Trophoblast cell (in vitro differentiated cells and primary cell): Measurements from ENCODE around the gene CD6.

Experiments
- DNase-seq, 2 donors: peaks; one replicate each; pipeline ENCODE4 v3.0.0-alpha.2; 2016
- H2AFZ ChIP-seq: 2 replicates; pipeline ENCODE4 v1.6.1; 2013; ENCODE audit warnings: low read length, moderate library complexity, mild to moderate bottlenecking; ENCODE audit not compliant: insufficient read depth, poor library complexity
- H2AK5ac ChIP-seq: 2 replicates; pipeline ENCODE4 v1.6.1; 2013; ENCODE audit warnings: mild to moderate bottlenecking, low read length
- H2BK120ac ChIP-seq: 2 replicates; pipeline ENCODE4 v1.6.1; 2013; ENCODE audit warnings: low read length, mild to moderate bottlenecking, moderate library complexity; ENCODE audit not compliant: insufficient read depth, poor library complexity
- H2BK12ac ChIP-seq: 2 replicates; pipeline ENCODE4 v1.6.1; 2013; ENCODE audit warnings: mild to moderate bottlenecking, low read length, moderate library complexity
- H2BK5ac ChIP-seq: 2 replicates; pipeline ENCODE4 v1.6.1; 2013; ENCODE audit warnings: low read length, low read depth, moderate library complexity, mild to moderate bottlenecking; ENCODE audit not compliant: poor library complexity
- H3K14ac ChIP-seq: 2 replicates; pipeline ENCODE4 v1.6.1; 2013; ENCODE audit warnings: mild to moderate bottlenecking, low read length
- H3K18ac ChIP-seq: 2 replicates; pipeline ENCODE4 v1.6.1; 2013; ENCODE audit warnings: mild to moderate bottlenecking, low read length
- H3K23ac ChIP-seq: 2 replicates; pipeline ENCODE4 v1.6.1; 2013; ENCODE audit warnings: low read length
- H3K27ac ChIP-seq: 2 replicates; pipeline ENCODE4 v1.5.1; 2013; ENCODE audit warnings: low read depth, mild to moderate bottlenecking, inconsistent platforms, low read length, moderate library complexity
- H3K27me3 ChIP-seq: 2 replicates; pipeline ENCODE4 v1.6.1; 2013; ENCODE audit warnings: inconsistent platforms, mild to moderate bottlenecking, low read length, moderate library complexity; ENCODE audit not compliant: insufficient read depth
- H3K36me3 ChIP-seq, 2 experiments: 1 replicate in 1 of 2; 2 replicates in 1 of 2; pipeline ENCODE4 v1.6.1; 2013; ENCODE audit warnings: low read length in 2 of 2, mild to moderate bottlenecking in 2 of 2, moderate library complexity in 1 of 2; ENCODE audit not compliant: insufficient read depth in 2 of 2, control insufficient read depth in 1 of 2
- H3K4ac ChIP-seq: 2 replicates; pipeline ENCODE4 v1.6.1; 2013; ENCODE audit warnings: low read depth, mild to moderate bottlenecking, low read length, moderate library complexity
- H3K4me1 ChIP-seq, 2 experiments: 1 replicate in 1 of 2; 2 replicates in 1 of 2; pipeline ENCODE4 v1.6.1; 2013; ENCODE audit warnings: low read length in 2 of 2, mild to moderate bottlenecking in 2 of 2, moderate library complexity in 1 of 2; ENCODE audit not compliant: insufficient read depth in 2 of 2, control insufficient read depth in 1 of 2
- H3K4me2 ChIP-seq: 2 replicates; pipeline ENCODE4 v1.6.1; 2013; ENCODE audit warnings: inconsistent platforms, mild to moderate bottlenecking, low read length, moderate library complexity
- H3K4me3 ChIP-seq: 2 replicates; pipeline ENCODE4 v1.5.1; 2013; ENCODE audit warnings: mild to moderate bottlenecking, low read depth, low read length, inconsistent platforms
- H3K79me1 ChIP-seq: one replicate; pipeline ENCODE4 v1.6.1; 2013; ENCODE audit warnings: low read length
- H3K79me2 ChIP-seq: 2 replicates; pipeline ENCODE4 v1.6.1; 2013; ENCODE audit warnings: low read length, mild to moderate bottlenecking; ENCODE audit not compliant: control insufficient read depth, insufficient read depth, poor library complexity
- H3K9ac ChIP-seq: 2 replicates; pipeline ENCODE4 v1.6.1; 2013; ENCODE audit warnings: mild to moderate bottlenecking, low read length
- H3K9me3 ChIP-seq: 2 replicates; pipeline ENCODE4 v1.6.1; 2013; ENCODE audit warnings: low read depth, mild to moderate bottlenecking, control low read depth, inconsistent platforms, low read length; ENCODE audit not compliant: insufficient read depth
- H4K12ac ChIP-seq: 2 replicates; pipeline ENCODE4 v1.6.1; 2013; ENCODE audit warnings: low read depth, mild to moderate bottlenecking, low read length, moderate library complexity
- H4K8ac ChIP-seq: 2 replicates; pipeline ENCODE4 v1.6.1; 2013; ENCODE audit warnings: low read depth, mild to moderate bottlenecking, low read length, moderate library complexity
- H4K91ac ChIP-seq: one replicate; pipeline ENCODE4 v1.6.1; 2013; ENCODE audit warnings: low read depth, mild to moderate bottlenecking, low read length, moderate library complexity
- WGBS: extraction: QIAGEN DNeasy Blood & Tissue Kit; methylation state at CpG from one replicate; pipeline ENCODE4 v1.1.7; 2013; ENCODE audit warnings: missing lambda C conversion rate; ENCODE audit not compliant: insufficient read length, insufficient coverage; ENCODE audit errors: extremely low coverage; 5-methylcytosine and 5-hydroxymethylcytosine counted together

Gene CD6

DNA sequence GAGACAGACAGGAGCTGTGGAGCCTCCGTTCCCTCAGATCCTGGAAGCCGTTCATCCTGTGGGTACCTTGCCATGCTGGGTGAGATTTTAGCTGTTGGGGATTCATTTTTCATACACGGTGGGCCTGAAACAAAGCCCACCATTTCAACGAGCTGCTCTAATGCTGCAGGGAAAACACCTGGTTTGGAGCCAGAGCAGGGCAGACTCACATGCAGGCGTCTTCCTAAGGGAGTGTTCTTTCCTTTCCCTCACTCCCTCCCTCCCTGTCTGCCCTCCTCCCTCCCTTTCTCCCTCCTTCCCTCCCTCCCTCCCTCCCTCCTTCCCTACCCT is 52.5 kb downstream of the CD6 start:
- Histone ChIP-seq H3K18ac (no peak overlapping the region), H4K8ac (no peak overlapping the region), H3K27ac (no peak overlapping the region), H3K79me1 (no peaks in the 10 kb centered on the region), H4K91ac (no peak overlapping the region), H2BK120ac (no peak overlapping the region), H4K12ac (no peak overlapping the region), H3K14ac (no peak overlapping the region), H2BK5ac (no peak overlapping the region), H3K36me3 (no peaks in the 10 kb centered on the region), H3K23ac (no peak overlapping the region), H3K4ac (no peak overlapping the region), H3K79me2 (no peaks in the 10 kb centered on the region), H3K4me2 (no peak overlapping the region), H2AK5ac (no peak overlapping the region), H3K9me3 (peaks cover 5% of the 10 kb centered on the region), H3K9ac (no peak overlapping the region), H3K4me3 (no peak overlapping the region), H2BK12ac (no peak overlapping the region), H3K4me1 (peaks cover 0 to 6% of the 10 kb centered on the region in 2 experiments), H2AFZ (no peak overlapping the region), H3K27me3 (no peaks in the 10 kb centered on the region)
- WGBS: no CpG with 5 or more reads among the region's 5 CpGs
- no peak for DNase-seq

DNA sequence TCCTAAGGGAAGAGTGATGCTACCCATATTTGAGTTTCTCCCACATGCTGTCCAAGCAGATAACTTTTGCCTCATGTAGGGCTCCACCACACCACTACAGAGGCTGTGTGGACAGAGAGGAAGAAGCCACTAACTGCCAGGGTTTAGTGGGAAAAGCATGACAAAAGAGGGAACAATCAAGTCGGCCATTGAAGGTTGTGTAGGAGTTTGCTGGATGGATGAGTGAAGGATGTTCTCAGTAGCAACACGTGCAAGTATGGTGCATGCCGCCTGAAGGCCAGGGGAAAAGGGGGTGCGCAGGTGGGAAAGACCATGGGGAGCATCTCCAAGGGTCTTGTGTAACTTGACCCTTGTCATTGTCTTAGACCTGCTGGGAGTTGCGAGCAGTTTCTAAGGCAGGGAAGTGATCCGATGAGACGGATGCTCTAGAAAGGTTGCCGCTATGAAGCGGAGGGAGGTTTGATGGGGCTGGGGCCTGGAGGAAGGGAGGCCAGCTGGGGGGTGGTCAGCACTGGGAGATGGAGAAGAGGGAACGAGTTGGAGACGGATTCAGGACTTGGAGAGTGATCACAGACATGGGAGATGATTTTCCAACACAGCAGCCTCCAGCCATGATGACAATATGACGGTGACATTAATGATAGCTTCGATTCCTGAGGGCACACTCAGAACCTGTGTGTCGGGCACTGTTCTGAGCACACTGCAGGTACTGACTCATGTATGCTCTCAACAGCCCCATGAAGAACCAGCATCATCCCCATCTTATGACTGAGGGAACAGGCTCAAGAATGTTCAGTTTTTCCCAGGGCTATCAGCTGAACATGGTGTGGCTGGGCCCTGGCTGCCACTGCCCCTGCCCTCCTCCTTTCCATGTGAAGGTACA is 53.7 kb downstream of the CD6 start:
- no peaks in the 10 kb centered on the region for H3K36me3 ChIP-seq
- H3K4me2 ChIP-seq: no peak overlapping the region
- H3K9me3 ChIP-seq: peaks cover 5% of the 10 kb centered on the region
- H4K12ac ChIP-seq: no peak overlapping the region
- no peak overlapping the region for H2AK5ac ChIP-seq
- H3K23ac ChIP-seq: no peak overlapping the region
- no peak overlapping the region for H2BK120ac ChIP-seq
- H4K91ac ChIP-seq: no peak overlapping the region
- H3K14ac ChIP-seq: no peak overlapping the region
- H3K27ac ChIP-seq: no peak overlapping the region
- H3K9ac ChIP-seq: no peak overlapping the region
- no peak overlapping the region for H2BK5ac ChIP-seq
- H4K8ac ChIP-seq: no peak overlapping the region
- H3K79me2 ChIP-seq: no peaks in the 10 kb centered on the region
- H3K79me1 ChIP-seq: no peaks in the 10 kb centered on the region
- WGBS: no CpG with 5 or more reads among the region's 14 CpGs
- no peak overlapping the region for H2AFZ ChIP-seq
- no peak overlapping the region for H2BK12ac ChIP-seq
- H3K27me3 ChIP-seq: no peaks in the 10 kb centered on the region
- no peak overlapping the region for H3K4ac ChIP-seq
- peak in 1 of 2 donors; percentile 21 for DNase-seq
- peaks cover 0 to 6% of the 10 kb centered on the region in 2 experiments for H3K4me1 ChIP-seq
- H3K18ac ChIP-seq: no peak overlapping the region
- H3K4me3 ChIP-seq: no peak overlapping the region

DNA sequence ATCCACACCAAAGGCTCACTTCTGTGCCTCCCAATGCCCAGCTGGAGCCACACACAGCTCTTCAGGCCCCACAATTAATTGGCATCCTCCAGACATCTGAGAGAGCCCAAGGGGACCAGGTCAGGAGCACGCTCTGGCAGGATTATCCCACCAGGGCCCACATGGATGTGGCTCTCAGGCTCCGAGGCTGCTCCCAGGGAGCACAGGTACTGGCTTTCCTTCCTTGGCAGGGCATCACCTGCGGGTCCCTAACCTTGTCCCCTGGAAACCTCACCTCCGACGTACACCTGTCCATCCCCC is 54.3 kb downstream of the CD6 start:
- no peaks in the 10 kb centered on the region for H3K27me3 ChIP-seq
- H3K27ac ChIP-seq: no peak overlapping the region
- peaks cover 2% of the 10 kb centered on the region for H3K9me3 ChIP-seq
- no peak overlapping the region for H3K14ac ChIP-seq
- H2AFZ ChIP-seq: no peak overlapping the region
- H3K4me1 ChIP-seq: peaks cover 0 to 6% of the 10 kb centered on the region in 2 experiments
- H3K4ac ChIP-seq: no peak overlapping the region
- H3K36me3 ChIP-seq: no peaks in the 10 kb centered on the region
- no peak overlapping the region for H2BK12ac ChIP-seq
- H3K79me1 ChIP-seq: no peaks in the 10 kb centered on the region
- H3K18ac ChIP-seq: no peak overlapping the region
- no peak overlapping the region for H3K4me3 ChIP-seq
- H3K79me2 ChIP-seq: no peaks in the 10 kb centered on the region
- H4K12ac ChIP-seq: no peak overlapping the region
- no CpG with 5 or more reads among the region's 5 CpGs for WGBS
- no peak overlapping the region for H4K91ac ChIP-seq
- DNase-seq: no peak
- H3K4me2 ChIP-seq: no peak overlapping the region
- H4K8ac ChIP-seq: no peak overlapping the region
- no peak overlapping the region for H2BK120ac ChIP-seq
- no peak overlapping the region for H3K9ac ChIP-seq
- no peak overlapping the region for H3K23ac ChIP-seq
- no peak overlapping the region for H2BK5ac ChIP-seq
- no peak overlapping the region for H2AK5ac ChIP-seq

DNA sequence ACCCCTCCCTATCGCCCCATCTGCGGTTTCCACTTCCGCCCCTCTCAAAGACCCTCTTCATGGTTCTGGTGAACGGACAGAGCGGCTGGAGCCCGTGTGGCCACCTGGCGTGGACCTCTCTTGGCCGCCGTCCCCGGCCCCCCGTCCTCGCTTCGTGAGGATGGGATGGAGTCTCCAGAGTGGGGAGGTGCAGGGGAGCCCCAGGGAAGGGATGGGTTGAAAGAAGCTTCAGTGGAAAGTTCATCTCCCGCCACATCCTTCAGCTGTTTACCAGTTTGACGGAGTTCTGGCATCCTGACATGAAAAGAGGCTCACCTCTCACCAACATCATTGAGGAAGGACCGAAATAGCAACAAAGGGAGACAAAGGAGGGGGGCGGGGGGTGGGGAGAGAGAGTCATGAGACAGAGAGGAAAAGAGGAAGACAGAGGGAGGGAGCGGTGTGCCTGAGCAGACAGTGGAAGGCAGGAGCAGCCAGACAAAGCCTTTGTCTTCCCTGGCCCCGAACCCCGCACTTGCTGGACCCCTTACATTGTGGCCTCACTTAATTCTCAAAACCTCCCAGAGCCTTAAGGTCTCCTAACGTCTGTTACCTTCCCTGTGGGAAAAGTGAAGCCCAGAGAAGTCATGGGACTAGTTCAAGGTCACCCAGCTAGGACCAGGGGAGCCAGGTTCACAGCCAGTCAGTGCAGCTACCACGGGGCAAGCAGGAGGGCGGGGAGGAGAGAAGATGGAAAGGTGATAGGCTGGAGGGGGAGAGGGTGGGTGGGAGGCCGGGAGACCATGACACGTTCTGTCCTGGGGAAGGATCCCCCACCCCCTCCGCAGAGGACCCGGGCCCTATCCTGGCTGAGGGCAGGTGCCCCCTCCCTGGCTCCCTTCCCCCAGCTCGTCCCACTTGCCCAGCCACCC is 54.9 kb downstream of the CD6 start:
- H3K79me1 ChIP-seq: no peaks in the 10 kb centered on the region
- no peak overlapping the region for H3K14ac ChIP-seq
- H3K9me3 ChIP-seq: peaks cover 2% of the 10 kb centered on the region
- H3K4ac ChIP-seq: no peak overlapping the region
- H2BK5ac ChIP-seq: no peak overlapping the region
- H3K4me1 ChIP-seq: peaks cover 0 to 6% of the 10 kb centered on the region in 2 experiments
- H2BK12ac ChIP-seq: no peak overlapping the region
- H3K4me3 ChIP-seq: no peak overlapping the region
- H3K27me3 ChIP-seq: no peaks in the 10 kb centered on the region
- no peak overlapping the region for H3K27ac ChIP-seq
- no peaks in the 10 kb centered on the region for H3K79me2 ChIP-seq
- H3K36me3 ChIP-seq: no peaks in the 10 kb centered on the region
- no peak overlapping the region for H3K18ac ChIP-seq
- H4K8ac ChIP-seq: no peak overlapping the region
- H3K23ac ChIP-seq: no peak overlapping the region
- H4K12ac ChIP-seq: no peak overlapping the region
- no CpG with 5 or more reads among the region's 28 CpGs for WGBS
- DNase-seq: no peak
- H3K4me2 ChIP-seq: no peak overlapping the region
- no peak overlapping the region for H2AK5ac ChIP-seq
- H2AFZ ChIP-seq: no peak overlapping the region
- no peak overlapping the region for H2BK120ac ChIP-seq
- H4K91ac ChIP-seq: no peak overlapping the region
- no peak overlapping the region for H3K9ac ChIP-seq
